Spleen (tissue), 11 donors: ENCODE measurements around the gene SYDE2. TPM values are rescaled to one million over a fixed set of nuclear protein-coding genes. Genes with fewer than 3 reads are reported as not detected.

Experiments
- DNase-seq: peaks from one replicate; pipeline ENCODE4 v3.0.0-alpha.2; 2020
- H3K27ac ChIP-seq, 8 donors: fragments of 200-600 bp; sonication (generic) in 7 of 8; 1 replicate in 4 of 8; 2 replicates in 4 of 8; pipeline versions ENCODE4 v1.5.0 to v1.8.0; 2016 to 2021; ENCODE audit warnings: inconsistent platforms in 4 of 8, mild to moderate bottlenecking in 4 of 8, moderate library complexity in 1 of 8
- H3K27me3 ChIP-seq, 7 donors: fragments of 200-600 bp; sonication (generic) in 6 of 7; replicated peaks in 1 of 7; 1 replicate in 4 of 7; 2 replicates in 3 of 7; pipeline versions ENCODE4 v1.5.0 to v1.8.0; 2016 to 2021; ENCODE audit warnings: inconsistent platforms in 3 of 7, mild to moderate bottlenecking in 1 of 7
- H3K36me3 ChIP-seq, 6 donors: fragments of 200-600 bp; sonication (generic) in 5 of 6; 1 replicate in 4 of 6; 2 replicates in 2 of 6; pipeline versions ENCODE4 v1.5.0 to v1.8.0; 2016 to 2021; ENCODE audit warnings: inconsistent platforms in 2 of 6
- H3K4me1 ChIP-seq, 6 donors: fragments of 200-600 bp; sonication (generic) in 5 of 6; 1 replicate in 3 of 6; 2 replicates in 3 of 6; pipeline versions ENCODE4 v1.5.0 to v1.8.0; 2016 to 2021; ENCODE audit warnings: inconsistent platforms in 3 of 6
- H3K4me3 ChIP-seq, 8 donors: fragments of 200-600 bp; sonication (generic) in 7 of 8; 1 replicate in 4 of 8; 2 replicates in 4 of 8; pipeline versions ENCODE4 v1.5.0 to v1.8.0; 2016 to 2021; ENCODE audit warnings: inconsistent platforms in 4 of 8, mild to moderate bottlenecking in 4 of 8, moderate library complexity in 2 of 8
- H3K9me3 ChIP-seq, 8 donors: fragments of 200-600 bp; sonication (generic) in 7 of 8; 1 replicate in 4 of 8; 2 replicates in 4 of 8; pipeline versions ENCODE4 v1.5.0 to v1.8.0; 2016 to 2021; ENCODE audit warnings: inconsistent platforms in 4 of 8
- CTCF ChIP-seq, 11 experiments: fragments of 200-600 bp in 7 of 11; fragments of 450-650 bp in 4 of 11; sonication (generic) in 4 of 11; IDR thresholded peaks in 8 of 11; conservative IDR thresholded peaks in 3 of 11; 1 replicate in 7 of 11; 2 replicates in 4 of 11; pipeline versions ENCODE4 v1.4.0 to v1.8.0; 2016 to 2021; ENCODE audit warnings: antibody characterized with exemption in 11 of 11, inconsistent platforms in 4 of 11, mild to moderate bottlenecking in 1 of 11
- POLR2A ChIP-seq, 3 donors: fragments of 450-650 bp; IDR thresholded peaks; one replicate each; pipeline ENCODE4 v1.5.1; 2017; ENCODE audit warnings: antibody characterized with exemption in 3 of 3, mild to moderate bottlenecking in 1 of 3
- POLR2AphosphoS5 ChIP-seq, 3 donors: sonication (generic); formaldehyde crosslinking; IDR thresholded peaks; one replicate each; pipeline ENCODE4 v1.5.1; 2017; ENCODE audit warnings: antibody characterized with exemption in 3 of 3
- WGBS, 5 donors: extraction: QIAGEN DNeasy Blood & Tissue Kit in 3 of 5; methylation state at CpG; one replicate each; pipeline versions ENCODE4 v1.1.5 to v1.1.7; 2013 to 2018; 5-methylcytosine and 5-hydroxymethylcytosine counted together
- intact Hi-C: fragments of 100-400 bp; cut with DNase I; formaldehyde crosslinking; loops from one replicate; pipeline ENCODE4 v1.15.0; 2023; ENCODE audit warnings: low total_unique reads
- polyA plus RNA-seq, 3 donors: library from polyadenylated mRNA; stranded (reverse); fragments of 200-250 nt; gene quantifications; one replicate each; pipeline ENCODE4 v1.2.1, GENCODE V29; 2013
- total RNA-seq, 7 donors: library from RNA; depleted of rRNA in 3 of 7; stranded (reverse); fragments of >200 nt in 3 of 7; fragmentation: NEBNext Ultra II Directional in 4 of 7; extraction: Animal tissue kit (Norgen Biotek cat#: 25700) in 4 of 7; gene quantifications; one replicate each; pipeline versions ENCODE4 v1.1.0 to v1.2.1, GENCODE V29; 2016 to 2021
- donor health status: healthy with polysubstance abuse.
- donor health status: DM: no; HTN: no; CAD: no; lungs with moderate emphysema.
- donor health status: DM: no; HTN: no; CAD: no.
- donor health status: Bipolar disorder and iron deficiency.
- donor health status: healthy.
- donor health status: DM: no; HTN: no; CAD: no.
- donor health status: DM: yes; HTN: yes; CAD: no.

SYDE2 gene
- total and polyA plus RNA-seq, 10 donors: 0.09 to 3.6 (median 2.5) TPM

- H3K4me3 ChIP-seq: no peak overlapping the region
- intact Hi-C loops: no loop called here
- peaks cover 0 to 5% (median 1%) of the 10 kb centered on the region in 6 donors for H3K36me3 ChIP-seq
- H3K27me3 ChIP-seq: no peaks in the 10 kb centered on the region
- peaks cover 0 to 9% (median 2%) of the 10 kb centered on the region in 8 donors for H3K9me3 ChIP-seq
- no peak for TF ChIP-seq POLR2A (IDR thresholded peaks at IDR 0.05)
- H3K27ac ChIP-seq: no peak overlapping the region
- WGBS, 5 donors: 76 to 88% (median 85%) methylated on average over 1 of the region's 1 CpG
- H3K4me1 ChIP-seq: peaks cover 0 to 5% (median 1%) of the 10 kb centered on the region in 6 donors
- DNase-seq: no peak
Measured at GRCh38 chr1:85245456-85245855, 44.6 kb upstream of the SYDE2 start.

- H3K27ac ChIP-seq: no peak overlapping the region
- intact Hi-C loops: no loop called here
Measured at GRCh38 chr1:85244271-85245061, 43.6 kb upstream of the SYDE2 start.

GRCh38 chr1:85243372-85243771 is 42.6 kb upstream of the SYDE2 start:
- intact Hi-C loops: no loop called here
- no peak for TF ChIP-seq POLR2A (IDR thresholded peaks at IDR 0.05)
- no peak for TF ChIP-seq CTCF (IDR thresholded peaks at IDR 0.05 in 8 of 11, conservative IDR thresholded peaks at IDR 0.05 in 3 of 11)
- no peak for TF ChIP-seq POLR2AphosphoS5 (IDR thresholded peaks at IDR 0.05)
- Histone ChIP-seq H3K9me3 (no peaks in the 10 kb centered on the region), H3K27ac (no peak overlapping the region), H3K4me1 (peaks cover 0 to 7% (median 2%) of the 10 kb centered on the region in 6 donors), H3K27me3 (no peaks in the 10 kb centered on the region), H3K36me3 (no peaks in the 10 kb centered on the region), H3K4me3 (no peak overlapping the region)
- DNase-seq: no peak

More at GRCh38 chr1:85244271-85245061, 43.6 kb upstream of the SYDE2 start:
- no peak for TF ChIP-seq POLR2AphosphoS5 (IDR thresholded peaks at IDR 0.05)
- TF ChIP-seq CTCF (IDR thresholded peaks at IDR 0.05 in 8 of 11, conservative IDR thresholded peaks at IDR 0.05 in 3 of 11): no peak
- WGBS, 5 donors: 40 to 53% (median 49%) methylated on average over 4 of the region's 4 CpGs
- H3K9me3 ChIP-seq: peaks cover 0 to 9% (median 2%) of the 10 kb centered on the region in 8 donors
- no peaks in the 10 kb centered on the region for H3K36me3 ChIP-seq
- no peaks in the 10 kb centered on the region for H3K27me3 ChIP-seq
- DNase-seq: no peak
- peaks cover 0 to 7% (median 2%) of the 10 kb centered on the region in 6 donors for H3K4me1 ChIP-seq
- H3K4me3 ChIP-seq: no peak overlapping the region

GRCh38 chr1:85240643-85241042 is 39.8 kb upstream of the SYDE2 start:
- intact Hi-C loops: no loop called here
- H3K27ac ChIP-seq: peak overlapping the region in 2 of 8 donors; percentile 1 to 8
- H3K36me3 ChIP-seq: no peaks in the 10 kb centered on the region
- WGBS, 5 donors: 5 to 15% (median 13%) methylated on average over 1 of the region's 1 CpG
- H3K4me1 ChIP-seq: peaks cover 0 to 7% (median 2%) of the 10 kb centered on the region in 6 donors
- H3K4me3 ChIP-seq: no peak overlapping the region
- H3K27me3 ChIP-seq: no peaks in the 10 kb centered on the region
- no peak for DNase-seq
- H3K9me3 ChIP-seq: no peaks in the 10 kb centered on the region
- TF ChIP-seq CTCF (IDR thresholded peaks at IDR 0.05 in 8 of 11, conservative IDR thresholded peaks at IDR 0.05 in 3 of 11): no peak
- no peak for TF ChIP-seq POLR2AphosphoS5 (IDR thresholded peaks at IDR 0.05)
- no peak for TF ChIP-seq POLR2A (IDR thresholded peaks at IDR 0.05)
